Epithelial cell of esophagus (primary cell): ENCODE measurements around the gene NCOA6.

Experiments used
- DNase-seq: peaks from one replicate; pipeline ENCODE4 v3.0.0; 2010; ENCODE audit warnings: low read depth
- H3K4me3 ChIP-seq: 2 replicates; pipeline ENCODE4 v1.5.1; 2011; ENCODE audit warnings: mild to moderate bottlenecking, low read length, control low read depth
- TF ChIP-seq, protein P1 (sequence below): IDR thresholded peaks from 2 replicates; pipeline ENCODE4 v1.5.1; 2011; ENCODE audit warnings: low read depth, mild to moderate bottlenecking, low read length, control low read depth, inconsistent platforms; ENCODE audit not compliant: insufficient read depth; ENCODE audit errors: missing control alignments

Gene NCOA6

DNA sequence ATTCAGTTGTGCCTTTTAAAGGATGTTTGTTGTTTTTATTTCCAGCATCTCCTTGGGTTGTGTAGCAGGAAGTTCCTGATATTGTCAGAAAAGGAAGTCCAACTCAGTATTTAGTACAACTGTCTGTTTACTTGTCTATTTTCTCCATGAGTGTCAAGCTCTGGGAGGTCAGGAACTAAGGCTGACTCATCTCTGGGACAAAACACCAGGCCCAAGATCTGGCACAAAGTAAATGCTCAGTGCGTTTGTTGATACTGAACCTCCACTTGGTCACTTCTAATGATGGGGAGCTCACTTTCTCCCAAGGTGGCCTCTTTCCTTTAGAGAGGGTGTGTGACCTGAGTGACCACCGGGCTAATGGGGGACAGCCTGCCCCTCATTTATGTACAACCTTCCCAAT, 136.0 kb downstream of the NCOA6 start:
- TF ChIP-seq, protein P1, sequence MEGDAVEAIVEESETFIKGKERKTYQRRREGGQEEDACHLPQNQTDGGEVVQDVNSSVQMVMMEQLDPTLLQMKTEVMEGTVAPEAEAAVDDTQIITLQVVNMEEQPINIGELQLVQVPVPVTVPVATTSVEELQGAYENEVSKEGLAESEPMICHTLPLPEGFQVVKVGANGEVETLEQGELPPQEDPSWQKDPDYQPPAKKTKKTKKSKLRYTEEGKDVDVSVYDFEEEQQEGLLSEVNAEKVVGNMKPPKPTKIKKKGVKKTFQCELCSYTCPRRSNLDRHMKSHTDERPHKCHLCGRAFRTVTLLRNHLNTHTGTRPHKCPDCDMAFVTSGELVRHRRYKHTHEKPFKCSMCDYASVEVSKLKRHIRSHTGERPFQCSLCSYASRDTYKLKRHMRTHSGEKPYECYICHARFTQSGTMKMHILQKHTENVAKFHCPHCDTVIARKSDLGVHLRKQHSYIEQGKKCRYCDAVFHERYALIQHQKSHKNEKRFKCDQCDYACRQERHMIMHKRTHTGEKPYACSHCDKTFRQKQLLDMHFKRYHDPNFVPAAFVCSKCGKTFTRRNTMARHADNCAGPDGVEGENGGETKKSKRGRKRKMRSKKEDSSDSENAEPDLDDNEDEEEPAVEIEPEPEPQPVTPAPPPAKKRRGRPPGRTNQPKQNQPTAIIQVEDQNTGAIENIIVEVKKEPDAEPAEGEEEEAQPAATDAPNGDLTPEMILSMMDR, result no peak
- DNase-seq, result no peak
- no peak overlapping the region for H3K4me3 ChIP-seq

DNA sequence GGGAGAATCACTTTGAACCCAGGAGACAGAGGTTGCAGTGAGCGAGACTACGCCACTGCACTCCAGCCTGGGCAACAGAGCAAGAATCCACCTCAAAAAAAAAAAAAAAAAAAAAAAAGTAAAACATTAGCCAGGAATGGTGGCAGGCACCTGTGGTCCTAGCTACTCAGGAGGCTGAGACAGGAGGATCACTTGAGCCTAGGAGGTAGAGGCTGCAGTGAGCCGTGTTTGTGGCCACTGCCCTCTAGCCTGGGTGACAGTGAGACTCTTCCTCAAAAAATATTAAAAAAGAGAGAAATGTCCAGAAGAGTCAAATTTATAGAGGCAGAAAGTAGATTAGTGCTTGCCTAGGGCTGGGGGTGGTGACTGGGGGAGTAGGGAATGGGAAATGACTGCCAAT, 141.8 kb downstream of the NCOA6 start:
- TF ChIP-seq, protein P1, result no peak
- no peak for DNase-seq
- H3K4me3 ChIP-seq, result no peak overlapping the region

DNA sequence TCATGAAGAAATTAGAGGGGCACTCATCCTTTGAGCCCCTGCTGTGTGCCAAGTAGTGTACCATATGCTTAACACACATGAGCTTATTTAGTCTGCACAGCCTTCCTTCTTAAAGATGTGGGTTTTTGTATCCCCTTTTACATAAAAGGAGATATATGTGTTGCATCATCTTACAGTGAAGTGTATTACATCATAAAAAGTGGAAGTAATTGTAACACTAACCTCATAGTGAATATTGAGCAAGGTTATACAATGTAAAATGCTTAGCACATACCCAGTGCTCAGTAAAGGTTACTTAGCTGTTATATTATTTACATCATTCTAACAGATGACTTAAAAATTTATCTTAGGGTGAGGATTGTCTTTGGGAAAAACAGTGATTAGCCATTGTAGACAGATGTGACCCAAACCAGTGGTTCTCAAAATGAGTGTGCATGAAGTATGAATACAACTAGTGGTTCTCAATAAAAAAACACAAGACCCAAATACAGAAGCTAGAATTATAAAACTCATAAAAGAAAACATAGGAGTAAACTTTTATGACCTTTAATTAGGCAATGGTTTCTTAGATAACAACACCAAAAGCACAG, 144.8 kb downstream of the NCOA6 start:
- DNase-seq, result no peak
- TF ChIP-seq, protein P1, result no peak
- no peak overlapping the region for H3K4me3 ChIP-seq

DNA sequence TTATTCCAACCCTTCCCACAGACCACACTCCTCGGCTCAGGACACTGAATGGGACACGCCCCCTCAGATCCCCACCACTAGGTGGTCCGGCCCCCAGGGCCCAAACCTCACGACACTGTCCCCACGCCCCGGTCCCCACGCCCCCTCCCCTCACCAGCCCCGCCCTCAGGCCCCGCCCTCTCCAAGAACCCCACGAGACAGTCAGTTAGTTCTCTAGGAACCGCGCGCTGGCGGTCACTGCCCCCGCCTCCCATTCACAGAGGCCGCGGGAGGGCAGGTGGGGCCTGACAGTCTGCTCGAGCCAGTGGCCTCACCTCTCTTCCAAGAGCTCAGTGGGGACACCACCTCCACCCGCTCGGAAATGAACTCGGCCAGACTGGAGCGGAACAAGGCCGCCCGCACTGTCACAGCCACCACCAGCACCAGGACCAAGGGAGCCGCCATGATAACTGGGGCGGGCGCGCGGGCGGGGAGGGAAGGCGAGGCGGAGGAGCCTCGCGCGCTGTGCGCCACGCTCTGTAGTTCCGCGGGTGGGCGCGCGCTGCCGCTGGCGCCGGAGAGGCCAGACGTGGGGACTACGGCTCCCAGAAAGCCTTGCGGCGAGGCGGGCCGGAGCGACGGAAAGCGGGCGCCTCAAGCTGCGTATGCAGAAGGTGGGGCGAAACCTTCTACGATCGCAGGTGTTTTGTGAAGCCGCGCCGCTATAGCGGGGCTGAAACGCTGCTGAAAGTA, 148.6 kb downstream of the NCOA6 start, which contains the start of gene PIGU:
PIGU (minus strand) TSS at position 451 of the 732 bp plus-strand sequence; CDS start at position 444, 7 bp downstream.
- TF ChIP-seq, protein P1, result no peak
- H3K4me3 ChIP-seq, result peak within 1 kb of the TSS; percentile 78

DNA sequence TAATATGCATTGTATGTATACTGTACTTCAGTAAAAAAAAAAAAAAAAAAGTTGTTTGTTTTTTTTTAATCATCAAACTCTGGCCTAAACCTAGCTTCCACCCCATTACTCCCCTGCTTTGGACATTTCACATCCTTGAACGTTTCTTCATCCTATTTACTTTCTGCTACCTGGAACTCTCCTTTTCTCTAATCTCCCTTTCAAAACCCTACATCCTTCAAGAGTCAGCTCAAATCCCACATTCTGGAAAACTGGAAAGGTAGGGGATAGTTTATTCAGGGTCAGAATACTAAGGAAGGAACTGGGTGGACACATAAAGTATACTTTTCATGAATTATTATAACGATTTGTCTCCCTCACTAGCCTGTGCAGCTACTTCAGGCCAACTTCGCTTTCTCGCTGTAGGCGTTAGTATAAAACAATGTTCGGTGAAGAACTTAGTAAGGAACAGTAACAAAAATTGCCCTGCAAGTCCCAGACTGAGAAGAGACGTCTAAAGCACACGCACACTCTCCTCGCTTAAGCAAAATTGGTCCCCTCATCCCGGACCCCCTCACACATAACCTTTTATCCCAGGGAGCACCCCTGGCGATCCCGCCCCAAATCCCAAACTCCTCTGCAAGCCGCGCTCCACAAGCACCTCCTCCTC, 149.3 kb downstream of the NCOA6 start:
- DNase-seq, result no peak
- TF ChIP-seq, protein P1, result no peak
- H3K4me3 ChIP-seq, result peak overlapping the region; percentile 78

More for the DNA sequence above, 148.6 kb downstream of the NCOA6 start, which contains the start of gene PIGU:
- peak; percentile 98 for DNase-seq

DNA sequence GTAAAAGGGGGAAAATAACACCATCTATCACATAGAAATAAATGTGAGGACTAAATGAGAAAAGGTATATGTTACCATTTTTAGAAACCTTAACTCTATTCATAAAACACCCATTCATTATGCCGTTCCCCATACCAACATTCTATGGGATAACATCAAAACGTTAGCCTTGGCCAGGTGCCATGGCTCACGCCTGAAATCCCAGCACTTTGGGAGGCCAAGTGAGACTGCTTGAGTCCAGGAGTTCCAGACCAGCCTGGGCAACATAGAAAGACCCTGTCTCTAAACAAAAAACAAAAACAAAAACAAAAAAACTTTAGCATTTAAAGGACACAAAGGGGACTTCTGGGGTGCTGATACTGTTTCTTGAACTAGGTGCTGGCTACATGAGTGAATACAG, 149.9 kb downstream of the NCOA6 start:
- TF ChIP-seq, protein P1, result no peak
- no peak for DNase-seq
- peak overlapping the region; percentile 78 for H3K4me3 ChIP-seq
